WERI-Rb-1 (cell line): ENCODE measurements around the gene SPRY4.

Experiments used
- DNase-seq: peaks from one replicate; pipeline ENCODE4 v3.0.0-alpha.2; 2020
- H3K27ac ChIP-seq: fragments of 250-450 bp; sonication (Bioruptor Pico); 2 replicates; pipeline ENCODE4 v1.5.1; 2020; ENCODE audit warnings: mild to moderate bottlenecking, moderate library complexity
- H3K27me3 ChIP-seq: fragments of 250-450 bp; sonication (Bioruptor Pico); 2 replicates; pipeline ENCODE4 v1.5.1; 2021; ENCODE audit warnings: mild to moderate bottlenecking, low read depth, moderate library complexity; ENCODE audit not compliant: insufficient read depth, severe bottlenecking
- H3K36me3 ChIP-seq: fragments of 250-450 bp; sonication (Bioruptor Pico); 2 replicates; pipeline ENCODE4 v1.5.1; 2020; ENCODE audit warnings: mild to moderate bottlenecking, moderate library complexity
- H3K4me3 ChIP-seq: 2 replicates; pipeline ENCODE4 v1.5.1; 2011; ENCODE audit warnings: low read depth, mild to moderate bottlenecking, control low read depth, low read length
- H3K9me3 ChIP-seq: fragments of 250-450 bp; sonication (Bioruptor Pico); 2 replicates; pipeline ENCODE4 v1.5.1; 2021; ENCODE audit warnings: mild to moderate bottlenecking, moderate library complexity; ENCODE audit not compliant: severe bottlenecking
- TF ChIP-seq, protein P1 (sequence below): IDR thresholded peaks from 2 replicates; pipeline ENCODE4 v1.5.1; 2011; ENCODE audit warnings: low read depth, mild to moderate bottlenecking, control low read depth, inconsistent platforms, low read length

Gene SPRY4

GRCh38 chr5:142307146-142307890 is 17.5 kb downstream of the SPRY4 start:
- no peak overlapping the region for H3K27ac ChIP-seq
- no peaks in the 10 kb centered on the region for H3K36me3 ChIP-seq
- H3K27me3 ChIP-seq, result no peaks in the 10 kb centered on the region
- DNase-seq, result no peak
- H3K9me3 ChIP-seq, result no peaks in the 10 kb centered on the region
- TF ChIP-seq, protein P1, sequence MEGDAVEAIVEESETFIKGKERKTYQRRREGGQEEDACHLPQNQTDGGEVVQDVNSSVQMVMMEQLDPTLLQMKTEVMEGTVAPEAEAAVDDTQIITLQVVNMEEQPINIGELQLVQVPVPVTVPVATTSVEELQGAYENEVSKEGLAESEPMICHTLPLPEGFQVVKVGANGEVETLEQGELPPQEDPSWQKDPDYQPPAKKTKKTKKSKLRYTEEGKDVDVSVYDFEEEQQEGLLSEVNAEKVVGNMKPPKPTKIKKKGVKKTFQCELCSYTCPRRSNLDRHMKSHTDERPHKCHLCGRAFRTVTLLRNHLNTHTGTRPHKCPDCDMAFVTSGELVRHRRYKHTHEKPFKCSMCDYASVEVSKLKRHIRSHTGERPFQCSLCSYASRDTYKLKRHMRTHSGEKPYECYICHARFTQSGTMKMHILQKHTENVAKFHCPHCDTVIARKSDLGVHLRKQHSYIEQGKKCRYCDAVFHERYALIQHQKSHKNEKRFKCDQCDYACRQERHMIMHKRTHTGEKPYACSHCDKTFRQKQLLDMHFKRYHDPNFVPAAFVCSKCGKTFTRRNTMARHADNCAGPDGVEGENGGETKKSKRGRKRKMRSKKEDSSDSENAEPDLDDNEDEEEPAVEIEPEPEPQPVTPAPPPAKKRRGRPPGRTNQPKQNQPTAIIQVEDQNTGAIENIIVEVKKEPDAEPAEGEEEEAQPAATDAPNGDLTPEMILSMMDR, result no peak
- H3K4me3 ChIP-seq, result no peak overlapping the region

- H3K27me3 ChIP-seq, result no peaks in the 10 kb centered on the region
- no peaks in the 10 kb centered on the region for H3K9me3 ChIP-seq
- H3K4me3 ChIP-seq, result no peak overlapping the region
Observed at GRCh38 chr5:142306077-142306502, 18.7 kb downstream of the SPRY4 start.

DNA sequence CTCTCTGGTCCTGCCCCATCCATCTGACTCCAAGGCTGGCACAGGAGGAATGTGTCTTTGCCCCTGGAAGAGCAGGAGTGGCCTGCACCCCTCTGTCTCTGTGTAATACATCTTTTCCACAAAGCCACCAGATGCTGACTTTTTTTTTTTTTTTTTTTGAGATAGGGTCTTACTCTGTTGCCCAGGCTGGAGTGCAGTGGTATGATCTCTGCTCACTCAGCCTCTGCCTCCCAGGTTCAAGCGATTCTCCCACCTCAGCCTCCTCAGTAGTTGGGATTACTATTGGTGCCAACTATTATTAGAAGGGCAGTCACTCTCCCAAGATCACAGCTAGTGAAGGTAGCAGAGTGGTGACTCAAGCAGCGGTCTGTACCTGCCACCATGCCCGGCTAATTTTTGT is 19.6 kb downstream of the SPRY4 start:
- TF ChIP-seq, protein P1, result no peak
- no peak for DNase-seq
- Histone ChIP-seq H3K4me3 (no peak overlapping the region), H3K27ac (no peak overlapping the region), H3K27me3 (no peaks in the 10 kb centered on the region), H3K9me3 (no peaks in the 10 kb centered on the region), H3K36me3 (no peaks in the 10 kb centered on the region)

More at GRCh38 chr5:142306077-142306502, 18.7 kb downstream of the SPRY4 start:
- no peak for DNase-seq
- Histone ChIP-seq H3K27ac (no peak overlapping the region), H3K36me3 (no peaks in the 10 kb centered on the region)
- TF ChIP-seq, protein P1, result no peak

GRCh38 chr5:142304013-142304701 is 20.7 kb downstream of the SPRY4 start:
- no peak overlapping the region for H3K27ac ChIP-seq
- no peaks in the 10 kb centered on the region for H3K9me3 ChIP-seq
- TF ChIP-seq, protein P1, result no peak
- no peak overlapping the region for H3K4me3 ChIP-seq
- no peaks in the 10 kb centered on the region for H3K27me3 ChIP-seq
- H3K36me3 ChIP-seq, result no peaks in the 10 kb centered on the region
- DNase-seq, result no peak

GRCh38 chr5:142303565-142303964 is 21.3 kb downstream of the SPRY4 start:
- no peak overlapping the region for H3K27ac ChIP-seq
- no peaks in the 10 kb centered on the region for H3K36me3 ChIP-seq
- H3K4me3 ChIP-seq, result no peak overlapping the region
- TF ChIP-seq, protein P1, result no peak
- no peaks in the 10 kb centered on the region for H3K9me3 ChIP-seq
- no peak for DNase-seq
- H3K27me3 ChIP-seq, result no peaks in the 10 kb centered on the region
